ENCODE measurements around the gene ATMIN.

The ATMIN gene

GRCh38 chr16:81067166-81067565, 31.5 kb downstream of the ATMIN start:
- DNase-seq = no peak

- no peak for DNase-seq
These were observed 33.4 kb downstream of the ATMIN start for GRCh38 chr16:81069063-81069462.

GRCh38 chr16:81070979-81071378, 35.3 kb downstream of the ATMIN start:
- no peak for DNase-seq

GRCh38 chr16:81071805-81072204, 36.2 kb downstream of the ATMIN start:
- no peak for DNase-seq

- DNase-seq = no peak
These were observed 38.1 kb downstream of the ATMIN start for GRCh38 chr16:81073560-81074330.

GRCh38 chr16:81076566-81077075, 41.0 kb downstream of the ATMIN start:
- DNase-seq = peak in 47 of 51 donors; percentile 68 to 100 (median 93)

- peak; percentile 84 to 100 (median 97) for DNase-seq
These were observed 41.7 kb downstream of the ATMIN start, which contains the start of gene C16orf46 for GRCh38 chr16:81077076-81077940. C16orf46 (minus strand) TSS chr16:81077238; CDS start chr16:81063955, 13,283 bp downstream.

GRCh38 chr16:81080233-81080632, 44.6 kb downstream of the ATMIN start:
- DNase-seq = no peak

GRCh38 chr16:81081014-81081413, 45.4 kb downstream of the ATMIN start:
- DNase-seq = no peak

GRCh38 chr16:81088836-81089235, 53.2 kb downstream of the ATMIN start:
- DNase-seq = no peak

- no peak for DNase-seq
These were observed 59.2 kb downstream of the ATMIN start for GRCh38 chr16:81094771-81095251.

- no peak for DNase-seq
These were observed 60.0 kb downstream of the ATMIN start for GRCh38 chr16:81095653-81095952.

- DNase-seq = peak; percentile 56 to 100 (median 99)
These were observed 60.5 kb downstream of the ATMIN start, which contains the start of gene GCSH for GRCh38 chr16:81095953-81096714. GCSH (minus strand) TSS chr16:81096395; CDS start chr16:81096278, 117 bp downstream.

- peak in 1 of 51 donors; percentile 42 for DNase-seq
These were observed 61.1 kb downstream of the ATMIN start for GRCh38 chr16:81096715-81097208.
